ENCODE measurements around the gene CFHR1. TPM values are rescaled to one million over a fixed set of nuclear protein-coding genes. Genes with fewer than 3 reads are reported as not detected.
"Not testable (repeated sequence)": the region's sequence is repeated elsewhere in the genome, so short reads cannot be mapped to it uniquely, and the experiment has no call there.

Gene CFHR1
- total RNA-seq, 2 donors from 2014 or later = not detected

- ATAC-seq (replicated peaks in 1 of 2); H3K27ac Mint-ChIP-seq; H3K4me1 Mint-ChIP-seq (ENCODE audit: low read depth); H3K36me3 Mint-ChIP-seq (ENCODE audit: insufficient read depth in 2 of 2); DNase-seq; H3K4me3 Mint-ChIP-seq; H3K27me3 Mint-ChIP-seq (ENCODE audit: low read depth); H3K9me3 Mint-ChIP-seq: not testable (repeated sequence)
Measured at GRCh38 chr1:196849613-196850492, 30.3 kb downstream of the CFHR1 start.

GRCh38 chr1:196856053-196856452 lies 36.5 kb downstream of the CFHR1 start:
- ATAC-seq (replicated peaks in 1 of 2) (no peak), DNase-seq (no peak)
- H3K27me3 Mint-ChIP-seq (ENCODE audit: low read depth) = no peaks in the 10 kb centered on the region
- no peaks in the 10 kb centered on the region for H3K36me3 Mint-ChIP-seq (ENCODE audit: insufficient read depth in 2 of 2)
- H3K27ac Mint-ChIP-seq = no peak overlapping the region
- H3K9me3 Mint-ChIP-seq = peaks cover 0 to 4% of the 10 kb centered on the region in 2 donors
- H3K4me3 Mint-ChIP-seq = no peak overlapping the region
- no peaks in the 10 kb centered on the region for H3K4me1 Mint-ChIP-seq (ENCODE audit: low read depth)

GRCh38 chr1:196857188-196857587 lies 37.7 kb downstream of the CFHR1 start:
- no peak overlapping the region for H3K4me3 Mint-ChIP-seq
- no peaks in the 10 kb centered on the region for H3K4me1 Mint-ChIP-seq (ENCODE audit: low read depth)
- DNase-seq = no peak
- no peak overlapping the region for H3K27ac Mint-ChIP-seq
- no peaks in the 10 kb centered on the region for H3K36me3 Mint-ChIP-seq (ENCODE audit: insufficient read depth in 2 of 2)
- peaks cover 0 to 4% of the 10 kb centered on the region in 2 donors for H3K9me3 Mint-ChIP-seq
- no peak for ATAC-seq (replicated peaks in 1 of 2)
- H3K27me3 Mint-ChIP-seq (ENCODE audit: low read depth) = no peaks in the 10 kb centered on the region

- H3K4me3 Mint-ChIP-seq = no peak overlapping the region
- no peak overlapping the region for H3K27ac Mint-ChIP-seq
- H3K27me3 Mint-ChIP-seq (ENCODE audit: low read depth) = no peaks in the 10 kb centered on the region
Measured at GRCh38 chr1:196858811-196859210, 39.3 kb downstream of the CFHR1 start.

DNA sequence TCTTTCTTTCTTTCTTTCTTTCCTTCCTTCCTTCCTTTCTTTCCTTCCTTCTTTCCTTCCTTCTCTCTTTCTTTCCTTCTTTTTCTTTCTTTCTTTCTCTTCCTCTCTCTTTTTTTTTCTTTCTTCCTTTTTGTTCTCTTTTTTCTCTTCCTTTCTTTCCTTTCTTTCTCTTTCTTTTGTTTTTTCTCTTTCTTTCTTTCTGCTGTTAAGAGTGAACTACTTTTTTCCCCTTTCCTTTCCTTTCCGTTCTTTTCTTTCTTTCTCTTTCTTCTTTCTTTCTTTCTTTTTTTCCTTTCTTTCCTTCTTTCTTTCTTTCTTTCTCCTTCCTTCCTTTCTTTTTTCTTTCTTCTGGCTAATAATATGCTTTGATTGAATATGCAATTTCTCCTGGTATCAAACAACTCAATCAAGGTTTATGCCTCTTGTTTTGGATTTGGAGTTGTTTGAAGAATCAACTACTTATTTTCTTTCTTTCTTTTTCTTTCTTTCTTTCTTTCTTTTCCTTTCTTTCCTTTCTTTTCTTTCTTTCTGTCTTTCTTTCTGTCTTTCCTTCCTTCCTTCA lies 40.9 kb downstream of the CFHR1 start:
- no peak overlapping the region for H3K4me3 Mint-ChIP-seq
- H3K36me3 Mint-ChIP-seq (ENCODE audit: insufficient read depth in 2 of 2) = no peaks in the 10 kb centered on the region
- DNase-seq (no peak), ATAC-seq (replicated peaks in 1 of 2) (no peak)
- H3K27ac Mint-ChIP-seq = no peak overlapping the region
- H3K4me1 Mint-ChIP-seq (ENCODE audit: low read depth) = no peaks in the 10 kb centered on the region
- H3K27me3 Mint-ChIP-seq (ENCODE audit: low read depth) = no peaks in the 10 kb centered on the region
- H3K9me3 Mint-ChIP-seq = peaks cover 0 to 4% of the 10 kb centered on the region in 2 donors

More at GRCh38 chr1:196858811-196859210, 39.3 kb downstream of the CFHR1 start:
- no peak for ATAC-seq (replicated peaks in 1 of 2)
- DNase-seq = no peak
- peaks cover 0 to 4% of the 10 kb centered on the region in 2 donors for H3K9me3 Mint-ChIP-seq
- no peaks in the 10 kb centered on the region for H3K36me3 Mint-ChIP-seq (ENCODE audit: insufficient read depth in 2 of 2)
- no peaks in the 10 kb centered on the region for H3K4me1 Mint-ChIP-seq (ENCODE audit: low read depth)

DNA sequence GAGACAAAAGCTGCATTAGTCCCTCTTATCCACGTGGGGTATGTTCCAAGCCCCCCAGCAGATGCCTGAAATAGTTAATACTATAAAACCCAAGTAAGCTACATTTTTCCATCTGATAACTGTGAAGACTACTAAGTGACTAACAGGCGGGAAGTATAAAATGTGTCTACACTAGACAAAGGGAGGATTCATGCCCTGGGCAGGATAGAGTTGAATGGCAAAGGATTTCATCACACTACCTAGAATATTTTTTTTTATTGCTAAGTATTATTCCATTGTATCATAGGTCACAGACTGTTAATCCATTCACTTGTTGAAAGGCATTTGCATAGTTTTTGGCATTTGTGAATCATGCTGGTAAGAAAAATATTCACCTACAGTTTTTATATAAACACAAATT lies 41.9 kb downstream of the CFHR1 start:
- DNase-seq = no peak
- no peak overlapping the region for H3K4me3 Mint-ChIP-seq

DNA sequence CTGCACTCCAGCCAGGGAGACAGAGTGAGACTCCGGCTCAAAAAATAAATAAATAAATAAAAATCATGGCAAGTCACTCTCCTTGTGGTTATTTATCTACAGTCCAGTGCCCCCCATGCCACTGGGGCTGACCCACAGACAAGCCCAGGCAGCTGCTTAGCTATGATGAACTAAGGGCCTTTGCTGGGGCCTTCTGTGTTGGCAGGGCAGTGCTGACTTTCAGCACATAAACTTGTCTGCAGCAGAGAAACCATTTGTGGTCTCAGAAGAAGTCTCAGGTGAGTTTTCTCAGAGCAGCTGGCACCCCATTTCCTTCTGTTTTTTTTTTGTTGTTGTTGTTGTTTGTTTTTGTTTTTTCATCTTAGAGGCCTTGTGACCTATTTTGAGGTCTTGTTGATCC lies 47.4 kb downstream of the CFHR1 start:
- no peak for ATAC-seq (replicated peaks in 1 of 2)
- no peaks in the 10 kb centered on the region for H3K4me1 Mint-ChIP-seq (ENCODE audit: low read depth)
- H3K4me3 Mint-ChIP-seq = no peak overlapping the region

More for the DNA sequence above, 41.9 kb downstream of the CFHR1 start:
- ATAC-seq (replicated peaks in 1 of 2) = no peak
- no peaks in the 10 kb centered on the region for H3K27me3 Mint-ChIP-seq (ENCODE audit: low read depth)
- no peaks in the 10 kb centered on the region for H3K36me3 Mint-ChIP-seq (ENCODE audit: insufficient read depth in 2 of 2)
- H3K4me1 Mint-ChIP-seq (ENCODE audit: low read depth) = no peaks in the 10 kb centered on the region
- peaks cover 0 to 4% of the 10 kb centered on the region in 2 donors for H3K9me3 Mint-ChIP-seq
- H3K27ac Mint-ChIP-seq = no peak overlapping the region

DNA sequence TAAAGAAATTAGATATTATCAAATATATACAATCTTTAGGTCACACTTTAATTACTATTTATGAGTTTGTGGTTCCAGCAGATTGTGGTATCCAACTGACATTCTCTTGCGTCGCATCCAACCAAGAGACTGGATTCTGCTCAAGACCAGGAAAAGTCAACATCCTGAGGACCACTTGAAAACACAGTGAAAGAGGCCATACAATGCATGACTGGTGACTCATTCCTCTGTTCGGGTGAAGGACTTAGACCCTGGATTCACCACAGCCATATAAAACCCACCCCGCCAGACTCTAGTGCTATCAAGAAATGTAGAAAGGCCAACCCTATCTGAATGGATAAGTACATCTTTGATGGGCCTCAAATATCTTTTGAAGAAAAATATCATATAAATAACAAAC lies 53.9 kb downstream of the CFHR1 start:
- no peak for DNase-seq

More for the DNA sequence above, 47.4 kb downstream of the CFHR1 start:
- H3K27me3 Mint-ChIP-seq (ENCODE audit: low read depth) = no peaks in the 10 kb centered on the region
- H3K27ac Mint-ChIP-seq = no peak overlapping the region
- peaks cover 0 to 2% of the 10 kb centered on the region in 2 donors for H3K9me3 Mint-ChIP-seq
- no peaks in the 10 kb centered on the region for H3K36me3 Mint-ChIP-seq (ENCODE audit: insufficient read depth in 2 of 2)
- DNase-seq = no peak

DNA sequence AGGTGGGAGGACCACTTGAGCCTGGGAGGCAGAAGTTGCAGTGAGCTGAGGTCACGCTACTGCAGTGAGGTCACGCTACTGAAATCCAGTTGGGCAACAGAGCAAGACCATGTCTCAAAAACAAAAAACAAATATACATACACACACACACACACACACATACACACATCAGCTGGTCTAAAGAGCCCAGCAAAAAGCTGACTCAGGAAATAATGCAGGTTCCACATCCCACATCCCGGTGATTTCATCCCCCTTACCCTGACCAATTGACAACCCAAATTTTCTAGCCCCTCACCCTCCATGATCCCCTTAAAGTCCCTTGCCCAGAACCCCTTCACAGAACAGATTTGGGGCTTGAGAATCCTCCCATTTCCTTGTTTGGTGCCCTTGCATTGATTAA lies 56.4 kb downstream of the CFHR1 start:
- Mint-ChIP-seq H3K4me1 (ENCODE audit: low read depth) (no peaks in the 10 kb centered on the region), H3K36me3 (ENCODE audit: insufficient read depth in 2 of 2) (no peaks in the 10 kb centered on the region), H3K9me3 (peaks cover 0 to 1% of the 10 kb centered on the region in 2 donors), H3K27me3 (ENCODE audit: low read depth) (peaks cover 15% of the 10 kb centered on the region), H3K27ac (no peak overlapping the region), H3K4me3 (no peak overlapping the region)
- ATAC-seq (replicated peaks in 1 of 2) (no peak), DNase-seq (no peak)

More for the DNA sequence above, 53.9 kb downstream of the CFHR1 start:
- H3K4me1 Mint-ChIP-seq (ENCODE audit: low read depth) = no peaks in the 10 kb centered on the region
- no peak for ATAC-seq (replicated peaks in 1 of 2)
- no peaks in the 10 kb centered on the region for H3K36me3 Mint-ChIP-seq (ENCODE audit: insufficient read depth in 2 of 2)
- H3K27ac Mint-ChIP-seq = no peak overlapping the region
- H3K27me3 Mint-ChIP-seq (ENCODE audit: low read depth) = peaks cover 9% of the 10 kb centered on the region
- H3K9me3 Mint-ChIP-seq = no peaks in the 10 kb centered on the region
- H3K4me3 Mint-ChIP-seq = no peak overlapping the region

GRCh38 chr1:196877964-196878363 lies 58.4 kb downstream of the CFHR1 start:
- Mint-ChIP-seq H3K4me3 (no peak overlapping the region), H3K36me3 (ENCODE audit: insufficient read depth in 2 of 2) (no peaks in the 10 kb centered on the region), H3K27ac (no peak overlapping the region), H3K27me3 (ENCODE audit: low read depth) (peaks cover 15% of the 10 kb centered on the region), H3K4me1 (ENCODE audit: low read depth) (no peaks in the 10 kb centered on the region), H3K9me3 (peaks cover 2 to 4% of the 10 kb centered on the region in 2 donors)
- ATAC-seq (replicated peaks in 1 of 2) (no peak), DNase-seq (no peak)

Other genes starting within 250 kb of the CFHR1 start
- not detected for gene KCNT2, start 211.3 kb upstream of the CFHR1 start, total RNA-seq
- gene CFH, start 167.7 kb upstream of the CFHR1 start, total RNA-seq = 1 to 10 TPM in 1 of 2 donors, under 1 TPM in 1; 0.19 to 2.6 TPM
- gene CFHR3, start 44.9 kb upstream of the CFHR1 start, total RNA-seq = not detected
- not detected for gene CFHR4, start 68.3 kb downstream of the CFHR1 start, total RNA-seq
- gene CFHR2, start 124.0 kb downstream of the CFHR1 start, total RNA-seq = not detected
- not detected for gene CFHR5, start 157.8 kb downstream of the CFHR1 start, total RNA-seq
- gene F13B, start 247.5 kb downstream of the CFHR1 start, total RNA-seq = not detected

Data from activated T-cell treated with anti-CD3 and anti-CD28 coated beads, Interleukin-2, amount 50 U/mL, for 72 hours (primary cell).